ENCODE data around the gene ELOVL3.

DNA sequence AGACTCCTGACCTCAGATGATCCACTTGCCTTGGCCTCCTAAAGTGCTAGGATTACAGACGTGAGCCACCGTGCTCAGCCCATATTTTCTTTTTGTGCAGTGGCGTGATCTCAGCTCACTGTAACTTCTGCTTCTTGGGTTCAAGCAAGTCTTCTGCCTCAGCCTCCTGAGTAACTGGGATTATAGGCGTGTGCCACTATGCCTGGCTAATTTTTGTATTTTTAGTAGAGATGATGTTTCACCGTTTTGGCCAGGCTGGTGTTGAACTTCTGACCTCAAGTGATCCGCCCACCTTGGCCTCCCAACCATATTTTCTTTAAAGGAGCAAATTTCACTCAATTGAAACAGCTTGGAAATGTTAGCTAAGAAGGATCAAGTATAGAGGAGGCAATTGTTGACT, 35.7 kb downstream of the ELOVL3 start:
- TF ChIP-seq EZH2 (IDR thresholded peaks at IDR 0.05; ENCODE audit: insufficient read depth, poor library complexity, severe bottlenecking) (no peak), EZH2phosphoT487 (IDR thresholded peaks at IDR 0.05; ENCODE audit: insufficient read depth, low read depth) (no peak)
